ENCODE measurements around the gene NFATC4. TPM values are rescaled to one million over a fixed set of nuclear protein-coding genes. Genes with fewer than 3 reads are reported as not detected.

NFATC4 gene
- total RNA-seq, 1 experiment from 2014 or later, result 7.6 TPM

- TF ChIP-seq ZNF274 (IDR thresholded peaks at IDR 0.05; ENCODE audit: low read depth, low read length), result no peak
- TF ChIP-seq SRF (IDR thresholded peaks at IDR 0.05; ENCODE audit: low read depth), result no peak
- no peak for TF ChIP-seq CEBPB (IDR thresholded peaks at IDR 0.05; ENCODE audit: low read depth)
- TF ChIP-seq EZH2 (IDR thresholded peaks at IDR 0.05), result no peak
- H3K9ac ChIP-seq (ENCODE audit: low read length), result no peak overlapping the region
- POLR2A ChIA-PET, result interaction anchor here (0.6 kb wide), 1 partner anchor 99 kb away, joined by 5 read pairs; no protein-coding TSS in a partner anchor
Observed at GRCh38 chr14:24426150-24426911, 58.3 kb downstream of the NFATC4 start.

GRCh38 chr14:24426912-24427536 lies 59.0 kb downstream of the NFATC4 start:
- Histone ChIP-seq H3K4me3 (replicated peaks in 1 of 2; ENCODE audit: low read depth in 1 of 2, low read length in 2 of 2) (no peak overlapping the region), H3K27me3 (ENCODE audit: insufficient read depth, low read length) (no peaks in the 10 kb centered on the region), H3K9me3 (ENCODE audit: control insufficient read depth in 1 of 2, insufficient read depth in 1 of 2, low read depth in 1 of 2, low read length in 2 of 2) (no peaks in the 10 kb centered on the region), H3K36me3 (ENCODE audit: control insufficient read depth in 1 of 2, insufficient read depth in 2 of 2, low read length in 2 of 2) (no peaks in the 10 kb centered on the region), H3K9ac (ENCODE audit: low read length) (no peak overlapping the region), H3K27ac (ENCODE audit: low read depth, low read length) (no peak overlapping the region), H3K9me2 (ENCODE audit: insufficient read depth) (no peaks in the 10 kb centered on the region), H2AFZ (ENCODE audit: low read depth, low read length, poor library complexity, severe bottlenecking) (no peak overlapping the region), H3K79me2 (ENCODE audit: insufficient read depth, low read length) (peaks cover 19% of the 10 kb centered on the region), H3K4me1 (ENCODE audit: control insufficient read depth in 1 of 2, insufficient read depth in 2 of 2, low read length in 2 of 2) (peaks cover 14 to 36% of the 10 kb centered on the region in 2 experiments), H3K4me2 (ENCODE audit: low read length) (no peak overlapping the region), H4K20me1 (ENCODE audit: insufficient read depth) (no peaks in the 10 kb centered on the region)
- intact Hi-C loops (cut with micrococcal nuclease), result no loop called here
- RAD21 ChIA-PET (ENCODE audit: low non-redundant PET in 1 of 2, low total read pairs in 2 of 2, uncharacterized antibody in 2 of 2, unreplicated experiment in 2 of 2), result no interaction called here
- TF ChIP-seq ZNF274 (IDR thresholded peaks at IDR 0.05; ENCODE audit: low read depth, low read length), result no peak
- no peak for TF ChIP-seq YY1 (IDR thresholded peaks at IDR 0.05; ENCODE audit: extremely low read depth, insufficient replicate concordance, low read depth, low read length)
- no peak for TF ChIP-seq ZBTB33 (IDR thresholded peaks at IDR 0.05; ENCODE audit: extremely low read depth, insufficient replicate concordance, low read length)
- TF ChIP-seq MAX (IDR thresholded peaks at IDR 0.05), result no peak
- TF ChIP-seq EZH2phosphoT487 (IDR thresholded peaks at IDR 0.05; ENCODE audit: borderline replicate concordance), result no peak
- no peak for TF ChIP-seq ZFX (IDR thresholded peaks at IDR 0.05)
- TF ChIP-seq CEBPB (IDR thresholded peaks at IDR 0.05; ENCODE audit: low read depth), result no peak
- CTCF ChIA-PET, result interaction anchor here (1.1 kb wide), 1 partner anchor 61 kb away, joined by 4 read pairs; no protein-coding TSS in a partner anchor
- POLR2A ChIA-PET, result no interaction called here
- no TSS peak for BruUV-seq (replicated peaks)
- ATAC-seq (no peak), DNase-seq (ENCODE audit: low read depth, low spot score) (no peak)

More at GRCh38 chr14:24426150-24426911, 58.3 kb downstream of the NFATC4 start:
- CTCF ChIA-PET, result interaction anchor here (1.1 kb wide), 1 partner anchor 61 kb away, joined by 4 read pairs; no protein-coding TSS in a partner anchor
- no peak overlapping the region for H3K27ac ChIP-seq (ENCODE audit: low read depth, low read length)
- RAD21 ChIA-PET (ENCODE audit: low non-redundant PET in 1 of 2, low total read pairs in 2 of 2, uncharacterized antibody in 2 of 2, unreplicated experiment in 2 of 2), result no interaction called here
- no peaks in the 10 kb centered on the region for H3K9me2 ChIP-seq (ENCODE audit: insufficient read depth)
- H3K36me3 ChIP-seq (ENCODE audit: control insufficient read depth in 1 of 2, insufficient read depth in 2 of 2, low read length in 2 of 2), result no peaks in the 10 kb centered on the region
- H2AFZ ChIP-seq (ENCODE audit: low read depth, low read length, poor library complexity, severe bottlenecking), result no peak overlapping the region
- H3K27me3 ChIP-seq (ENCODE audit: insufficient read depth, low read length), result no peaks in the 10 kb centered on the region
- DNase-seq (ENCODE audit: low read depth, low spot score), result no peak
- no peaks in the 10 kb centered on the region for H4K20me1 ChIP-seq (ENCODE audit: insufficient read depth)
- intact Hi-C loops (cut with micrococcal nuclease), result no loop called here
- H3K4me3 ChIP-seq (replicated peaks in 1 of 2; ENCODE audit: low read depth in 1 of 2, low read length in 2 of 2), result no peak overlapping the region
- H3K79me2 ChIP-seq (ENCODE audit: insufficient read depth, low read length), result peaks cover 13% of the 10 kb centered on the region
- no TSS peak for BruUV-seq (replicated peaks)
- no peaks in the 10 kb centered on the region for H3K9me3 ChIP-seq (ENCODE audit: control insufficient read depth in 1 of 2, insufficient read depth in 1 of 2, low read depth in 1 of 2, low read length in 2 of 2)
- H3K4me1 ChIP-seq (ENCODE audit: control insufficient read depth in 1 of 2, insufficient read depth in 2 of 2, low read length in 2 of 2), result peaks cover 11 to 29% of the 10 kb centered on the region in 2 experiments
- ATAC-seq, result no peak
- no peak overlapping the region for H3K4me2 ChIP-seq (ENCODE audit: low read length)
